ENCODE data around the gene GRM1.

DNA sequence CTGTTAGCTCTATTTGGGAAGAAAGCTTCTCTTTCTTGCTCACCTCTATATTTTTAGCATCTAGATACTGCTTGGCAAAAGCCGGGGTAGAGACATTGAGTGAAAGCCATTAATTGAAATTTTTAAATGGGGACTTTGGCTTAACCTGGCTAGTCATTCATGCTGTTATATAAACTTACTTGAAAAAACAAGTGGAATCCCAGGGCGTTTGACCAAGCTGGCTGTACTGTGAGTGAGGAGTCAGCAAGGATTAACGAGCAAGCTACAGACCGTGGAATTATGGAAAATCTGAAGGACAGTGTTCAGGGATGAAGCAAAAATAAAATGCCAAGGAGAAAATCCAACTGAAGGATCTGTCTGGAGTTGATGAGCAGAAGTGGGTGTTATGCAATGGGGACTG lies 232.0 kb downstream of the GRM1 start:
- TF ChIP-seq, protein P1, sequence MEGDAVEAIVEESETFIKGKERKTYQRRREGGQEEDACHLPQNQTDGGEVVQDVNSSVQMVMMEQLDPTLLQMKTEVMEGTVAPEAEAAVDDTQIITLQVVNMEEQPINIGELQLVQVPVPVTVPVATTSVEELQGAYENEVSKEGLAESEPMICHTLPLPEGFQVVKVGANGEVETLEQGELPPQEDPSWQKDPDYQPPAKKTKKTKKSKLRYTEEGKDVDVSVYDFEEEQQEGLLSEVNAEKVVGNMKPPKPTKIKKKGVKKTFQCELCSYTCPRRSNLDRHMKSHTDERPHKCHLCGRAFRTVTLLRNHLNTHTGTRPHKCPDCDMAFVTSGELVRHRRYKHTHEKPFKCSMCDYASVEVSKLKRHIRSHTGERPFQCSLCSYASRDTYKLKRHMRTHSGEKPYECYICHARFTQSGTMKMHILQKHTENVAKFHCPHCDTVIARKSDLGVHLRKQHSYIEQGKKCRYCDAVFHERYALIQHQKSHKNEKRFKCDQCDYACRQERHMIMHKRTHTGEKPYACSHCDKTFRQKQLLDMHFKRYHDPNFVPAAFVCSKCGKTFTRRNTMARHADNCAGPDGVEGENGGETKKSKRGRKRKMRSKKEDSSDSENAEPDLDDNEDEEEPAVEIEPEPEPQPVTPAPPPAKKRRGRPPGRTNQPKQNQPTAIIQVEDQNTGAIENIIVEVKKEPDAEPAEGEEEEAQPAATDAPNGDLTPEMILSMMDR (tag by site-specific recombination; IDR thresholded peaks at IDR 0.05): no peak
- no peak for TF ChIP-seq EGR2 (tag by site-specific recombination; IDR thresholded peaks at IDR 0.05; ENCODE audit: low read depth)
- TF ChIP-seq, protein P2, sequence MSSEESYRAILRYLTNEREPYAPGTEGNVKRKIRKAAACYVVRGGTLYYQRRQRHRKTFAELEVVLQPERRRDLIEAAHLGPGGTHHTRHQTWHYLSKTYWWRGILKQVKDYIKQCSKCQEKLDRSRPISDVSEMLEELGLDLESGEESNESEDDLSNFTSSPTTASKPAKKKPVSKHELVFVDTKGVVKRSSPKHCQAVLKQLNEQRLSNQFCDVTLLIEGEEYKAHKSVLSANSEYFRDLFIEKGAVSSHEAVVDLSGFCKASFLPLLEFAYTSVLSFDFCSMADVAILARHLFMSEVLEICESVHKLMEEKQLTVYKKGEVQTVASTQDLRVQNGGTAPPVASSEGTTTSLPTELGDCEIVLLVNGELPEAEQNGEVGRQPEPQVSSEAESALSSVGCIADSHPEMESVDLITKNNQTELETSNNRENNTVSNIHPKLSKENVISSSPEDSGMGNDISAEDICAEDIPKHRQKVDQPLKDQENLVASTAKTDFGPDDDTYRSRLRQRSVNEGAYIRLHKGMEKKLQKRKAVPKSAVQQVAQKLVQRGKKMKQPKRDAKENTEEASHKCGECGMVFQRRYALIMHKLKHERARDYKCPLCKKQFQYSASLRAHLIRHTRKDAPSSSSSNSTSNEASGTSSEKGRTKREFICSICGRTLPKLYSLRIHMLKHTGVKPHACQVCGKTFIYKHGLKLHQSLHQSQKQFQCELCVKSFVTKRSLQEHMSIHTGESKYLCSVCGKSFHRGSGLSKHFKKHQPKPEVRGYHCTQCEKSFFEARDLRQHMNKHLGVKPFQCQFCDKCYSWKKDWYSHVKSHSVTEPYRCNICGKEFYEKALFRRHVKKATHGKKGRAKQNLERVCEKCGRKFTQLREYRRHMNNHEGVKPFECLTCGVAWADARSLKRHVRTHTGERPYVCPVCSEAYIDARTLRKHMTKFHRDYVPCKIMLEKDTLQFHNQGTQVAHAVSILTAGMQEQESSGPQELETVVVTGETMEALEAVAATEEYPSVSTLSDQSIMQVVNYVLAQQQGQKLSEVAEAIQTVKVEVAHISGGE (tag by site-specific recombination; conservative IDR thresholded peaks at IDR 0.05; ENCODE audit: low read depth): no peak
- TF ChIP-seq, protein P3, sequence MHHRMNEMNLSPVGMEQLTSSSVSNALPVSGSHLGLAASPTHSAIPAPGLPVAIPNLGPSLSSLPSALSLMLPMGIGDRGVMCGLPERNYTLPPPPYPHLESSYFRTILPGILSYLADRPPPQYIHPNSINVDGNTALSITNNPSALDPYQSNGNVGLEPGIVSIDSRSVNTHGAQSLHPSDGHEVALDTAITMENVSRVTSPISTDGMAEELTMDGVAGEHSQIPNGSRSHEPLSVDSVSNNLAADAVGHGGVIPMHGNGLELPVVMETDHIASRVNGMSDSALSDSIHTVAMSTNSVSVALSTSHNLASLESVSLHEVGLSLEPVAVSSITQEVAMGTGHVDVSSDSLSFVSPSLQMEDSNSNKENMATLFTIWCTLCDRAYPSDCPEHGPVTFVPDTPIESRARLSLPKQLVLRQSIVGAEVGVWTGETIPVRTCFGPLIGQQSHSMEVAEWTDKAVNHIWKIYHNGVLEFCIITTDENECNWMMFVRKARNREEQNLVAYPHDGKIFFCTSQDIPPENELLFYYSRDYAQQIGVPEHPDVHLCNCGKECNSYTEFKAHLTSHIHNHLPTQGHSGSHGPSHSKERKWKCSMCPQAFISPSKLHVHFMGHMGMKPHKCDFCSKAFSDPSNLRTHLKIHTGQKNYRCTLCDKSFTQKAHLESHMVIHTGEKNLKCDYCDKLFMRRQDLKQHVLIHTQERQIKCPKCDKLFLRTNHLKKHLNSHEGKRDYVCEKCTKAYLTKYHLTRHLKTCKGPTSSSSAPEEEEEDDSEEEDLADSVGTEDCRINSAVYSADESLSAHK (tag by site-specific recombination; IDR thresholded peaks at IDR 0.05): no peak
- no peak for TF ChIP-seq SP3 (tag by site-specific recombination; IDR thresholded peaks at IDR 0.05)

Measured in HEK293 (cell line).